ENCODE data around the gene C16orf89. TPM values are rescaled to one million over a fixed set of nuclear protein-coding genes. Genes with fewer than 3 reads are reported as not detected.
"Not testable (repeated sequence)": the region's sequence is repeated elsewhere in the genome, so short reads cannot be mapped to it uniquely, and the experiment has no call there.

Gene C16orf89
- total RNA-seq, 1 experiment from 2014 or later, result 0.49 TPM

DNA sequence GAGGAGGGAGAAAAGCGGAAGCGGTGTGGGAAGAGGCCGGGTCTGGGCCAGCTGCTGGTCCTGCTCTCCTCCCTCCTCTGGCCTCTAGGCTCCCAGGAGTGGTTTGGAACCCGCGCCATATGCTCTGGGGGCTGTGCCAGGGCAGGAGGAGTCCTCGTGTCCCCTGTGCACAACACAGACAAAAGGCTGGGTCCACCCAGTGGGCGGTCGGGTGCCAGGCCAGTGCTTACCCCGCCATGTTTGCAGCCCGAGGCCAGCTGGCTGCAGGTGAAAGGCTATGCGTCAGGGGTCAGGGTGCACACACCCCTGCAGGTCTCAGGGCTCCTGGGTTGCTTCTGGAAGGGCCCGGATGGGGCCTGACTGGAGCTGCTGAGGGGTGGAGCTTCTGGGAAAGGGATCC is 14.7 kb upstream of the C16orf89 start:
- peaks cover 0 to 11% of the 10 kb centered on the region in 2 experiments; a peak in 3 of 4 replicates for H3K36me3 ChIP-seq (ENCODE audit: control insufficient read depth in 1 of 2, insufficient read depth in 2 of 2, low read length in 2 of 2)
- H3K9me3 ChIP-seq (ENCODE audit: control insufficient read depth in 1 of 2, insufficient read depth in 1 of 2, low read depth in 1 of 2, low read length in 2 of 2); H3K9ac ChIP-seq (ENCODE audit: low read length); H2AFZ ChIP-seq (ENCODE audit: low read depth, low read length, poor library complexity, severe bottlenecking); ATAC-seq; RAD21 ChIA-PET (ENCODE audit: low non-redundant PET in 1 of 2, low total read pairs in 2 of 2, uncharacterized antibody in 2 of 2, unreplicated experiment in 2 of 2); CTCF ChIA-PET; DNase-seq (ENCODE audit: low read depth, low spot score); H3K9me2 ChIP-seq (ENCODE audit: insufficient read depth); H3K4me3 ChIP-seq (replicated peaks in 1 of 2; ENCODE audit: low read depth in 1 of 2, low read length in 2 of 2); H4K20me1 ChIP-seq (ENCODE audit: insufficient read depth); H3K4me1 ChIP-seq (ENCODE audit: control insufficient read depth in 1 of 2, insufficient read depth in 2 of 2, low read length in 2 of 2); H3K4me2 ChIP-seq (ENCODE audit: low read length); H3K79me2 ChIP-seq (ENCODE audit: insufficient read depth, low read length); POLR2A ChIA-PET; H3K27me3 ChIP-seq (ENCODE audit: insufficient read depth, low read length); intact Hi-C loops (cut with micrococcal nuclease); H3K27ac ChIP-seq (ENCODE audit: low read depth, low read length); BruUV-seq (replicated peaks): not testable (repeated sequence)

DNA sequence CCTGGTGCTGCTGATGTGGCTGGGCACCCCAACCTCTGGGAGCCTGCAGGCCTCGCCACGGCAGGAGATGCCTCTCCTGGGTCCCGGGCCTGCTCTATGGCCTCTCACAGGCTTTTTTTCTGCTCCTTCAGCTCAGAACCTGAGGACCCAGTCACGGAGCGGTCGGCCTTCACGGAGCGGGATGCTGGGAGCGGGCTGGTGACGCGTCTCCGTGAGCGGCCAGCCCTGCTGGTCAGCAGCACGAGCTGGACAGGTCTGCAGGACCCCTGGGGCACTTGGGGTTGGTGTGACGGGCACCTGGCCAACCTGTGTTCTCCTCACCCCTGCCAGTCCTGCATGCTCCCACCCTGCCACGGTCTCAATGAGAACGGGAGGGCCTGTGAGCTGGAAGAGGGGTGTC is 12.9 kb upstream of the C16orf89 start:
- Histone ChIP-seq H3K36me3 (ENCODE audit: control insufficient read depth in 1 of 2, insufficient read depth in 2 of 2, low read length in 2 of 2) (peaks cover 0 to 11% of the 10 kb centered on the region in 2 experiments; a peak in 3 of 4 replicates), H4K20me1 (ENCODE audit: insufficient read depth) (no peaks in the 10 kb centered on the region), H3K9me3 (ENCODE audit: control insufficient read depth in 1 of 2, insufficient read depth in 1 of 2, low read depth in 1 of 2, low read length in 2 of 2) (no peaks in the 10 kb centered on the region), H3K4me2 (ENCODE audit: low read length) (no peak overlapping the region), H3K9ac (ENCODE audit: low read length) (no peak overlapping the region), H2AFZ (ENCODE audit: low read depth, low read length, poor library complexity, severe bottlenecking) (no peak overlapping the region), H3K27ac (ENCODE audit: low read depth, low read length) (no peak overlapping the region), H3K79me2 (ENCODE audit: insufficient read depth, low read length) (peaks cover 15% of the 10 kb centered on the region), H3K4me1 (ENCODE audit: control insufficient read depth in 1 of 2, insufficient read depth in 2 of 2, low read length in 2 of 2) (no peaks in the 10 kb centered on the region), H3K27me3 (ENCODE audit: insufficient read depth, low read length) (no peaks in the 10 kb centered on the region), H3K9me2 (ENCODE audit: insufficient read depth) (no peaks in the 10 kb centered on the region), H3K4me3 (replicated peaks in 1 of 2; ENCODE audit: low read depth in 1 of 2, low read length in 2 of 2) (no peak overlapping the region)
- BruUV-seq (replicated peaks), result no TSS peak
- DNase-seq (ENCODE audit: low read depth, low spot score), result no peak
- POLR2A ChIA-PET, result no interaction called here
- CTCF ChIA-PET, result no interaction called here
- no peak for ATAC-seq
- RAD21 ChIA-PET (ENCODE audit: low non-redundant PET in 1 of 2, low total read pairs in 2 of 2, uncharacterized antibody in 2 of 2, unreplicated experiment in 2 of 2), result no interaction called here
- intact Hi-C loops (cut with micrococcal nuclease), result no loop called here
- TF ChIP-seq YY1 (IDR thresholded peaks at IDR 0.05; ENCODE audit: extremely low read depth, insufficient replicate concordance, low read depth, low read length), result no peak
- TF ChIP-seq ATF3 (IDR thresholded peaks at IDR 0.05), result no peak
- TF ChIP-seq CEBPB (IDR thresholded peaks at IDR 0.05; ENCODE audit: low read depth), result no peak
- TF ChIP-seq, protein P1, sequence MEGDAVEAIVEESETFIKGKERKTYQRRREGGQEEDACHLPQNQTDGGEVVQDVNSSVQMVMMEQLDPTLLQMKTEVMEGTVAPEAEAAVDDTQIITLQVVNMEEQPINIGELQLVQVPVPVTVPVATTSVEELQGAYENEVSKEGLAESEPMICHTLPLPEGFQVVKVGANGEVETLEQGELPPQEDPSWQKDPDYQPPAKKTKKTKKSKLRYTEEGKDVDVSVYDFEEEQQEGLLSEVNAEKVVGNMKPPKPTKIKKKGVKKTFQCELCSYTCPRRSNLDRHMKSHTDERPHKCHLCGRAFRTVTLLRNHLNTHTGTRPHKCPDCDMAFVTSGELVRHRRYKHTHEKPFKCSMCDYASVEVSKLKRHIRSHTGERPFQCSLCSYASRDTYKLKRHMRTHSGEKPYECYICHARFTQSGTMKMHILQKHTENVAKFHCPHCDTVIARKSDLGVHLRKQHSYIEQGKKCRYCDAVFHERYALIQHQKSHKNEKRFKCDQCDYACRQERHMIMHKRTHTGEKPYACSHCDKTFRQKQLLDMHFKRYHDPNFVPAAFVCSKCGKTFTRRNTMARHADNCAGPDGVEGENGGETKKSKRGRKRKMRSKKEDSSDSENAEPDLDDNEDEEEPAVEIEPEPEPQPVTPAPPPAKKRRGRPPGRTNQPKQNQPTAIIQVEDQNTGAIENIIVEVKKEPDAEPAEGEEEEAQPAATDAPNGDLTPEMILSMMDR (IDR thresholded peaks at IDR 0.05 in 2 of 3, conservative IDR thresholded peaks at IDR 0.05 in 1 of 3; ENCODE audit: borderline replicate concordance in 1 of 3, insufficient read depth in 1 of 3, low read depth in 2 of 3, low read length in 2 of 3), result no peak
